ENCODE results near the gene S100A12. TPM values are rescaled to one million over a fixed set of nuclear protein-coding genes. Genes with fewer than 3 reads are reported as not detected.

Gene S100A12
- polyA plus RNA-seq, 1 experiment, result not detected

- CTCF ChIA-PET, result no interaction called here
These were observed 4.2 kb downstream of the S100A12 start for GRCh38 chr1:153371231-153371630.

DNA sequence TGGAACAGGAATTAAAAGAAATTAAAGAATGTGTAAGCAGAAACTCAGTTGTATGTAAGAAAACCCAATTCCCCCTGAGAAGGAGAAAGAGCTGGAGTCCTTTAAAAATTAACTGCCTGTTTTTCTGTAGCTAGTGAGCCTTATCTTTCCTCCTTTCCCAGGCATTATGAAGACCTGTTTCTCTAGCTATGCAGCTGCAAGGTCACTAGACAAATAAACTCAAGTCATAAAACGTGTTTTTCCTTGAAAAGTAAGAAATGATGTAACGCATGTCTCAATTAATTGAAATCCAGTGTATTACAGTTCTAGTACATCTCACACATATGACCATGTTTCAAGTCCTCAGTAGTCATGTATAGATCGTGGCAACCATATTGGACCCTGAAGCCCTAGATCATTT is 5.3 kb downstream of the S100A12 start:
- peaks cover 9% of the 10 kb centered on the region for H3K27me3 ChIP-seq (ENCODE audit: control insufficient read depth, insufficient read depth, low read length)
- no peak for TF ChIP-seq CTCF (IDR thresholded peaks at IDR 0.05; ENCODE audit: insufficient read depth, low read depth, low read length)
- ChIA-PET CTCF (no interaction called here), POLR2A (no interaction called here)
- DNase-seq (ENCODE audit: low read depth), result no peak
- no peak overlapping the region for H3K4me3 ChIP-seq (ENCODE audit: low read depth, low read length)
- H3K36me3 ChIP-seq (ENCODE audit: control insufficient read depth, insufficient read depth, low read length), result no peaks in the 10 kb centered on the region

More at GRCh38 chr1:153371231-153371630, 4.2 kb downstream of the S100A12 start:
- Histone ChIP-seq H3K27me3 (ENCODE audit: control insufficient read depth, insufficient read depth, low read length) (peaks cover 8% of the 10 kb centered on the region), H3K36me3 (ENCODE audit: control insufficient read depth, insufficient read depth, low read length) (no peaks in the 10 kb centered on the region), H3K4me3 (ENCODE audit: low read depth, low read length) (no peak overlapping the region)
- TF ChIP-seq CTCF (IDR thresholded peaks at IDR 0.05; ENCODE audit: insufficient read depth, low read depth, low read length), result no peak
- no peak for DNase-seq (ENCODE audit: low read depth)
- POLR2A ChIA-PET, result no interaction called here

- ChIA-PET CTCF (no interaction called here), POLR2A (no interaction called here)
- H3K27me3 ChIP-seq (ENCODE audit: control insufficient read depth, insufficient read depth, low read length), result peaks cover 3% of the 10 kb centered on the region
- TF ChIP-seq CTCF (IDR thresholded peaks at IDR 0.05; ENCODE audit: insufficient read depth, low read depth, low read length), result no peak
- no peak for DNase-seq (ENCODE audit: low read depth)
- no peak overlapping the region for H3K4me3 ChIP-seq (ENCODE audit: low read depth, low read length)
- no peaks in the 10 kb centered on the region for H3K36me3 ChIP-seq (ENCODE audit: control insufficient read depth, insufficient read depth, low read length)
These were observed 6.9 kb downstream of the S100A12 start for GRCh38 chr1:153368495-153368894.

- no peak overlapping the region for H3K4me3 ChIP-seq (ENCODE audit: low read depth, low read length)
- no peak for DNase-seq (ENCODE audit: low read depth)
- no peaks in the 10 kb centered on the region for H3K36me3 ChIP-seq (ENCODE audit: control insufficient read depth, insufficient read depth, low read length)
- TF ChIP-seq CTCF (IDR thresholded peaks at IDR 0.05; ENCODE audit: insufficient read depth, low read depth, low read length), result no peak
- peaks cover 6% of the 10 kb centered on the region for H3K27me3 ChIP-seq (ENCODE audit: control insufficient read depth, insufficient read depth, low read length)
- POLR2A ChIA-PET, result no interaction called here
- CTCF ChIA-PET, result interaction anchor here (1.7 kb wide), 1 partner anchor 12 kb away, joined by 4 read pairs; no protein-coding TSS in a partner anchor
These were observed 8.3 kb downstream of the S100A12 start for GRCh38 chr1:153367090-153367489.

- no peak for TF ChIP-seq CTCF (IDR thresholded peaks at IDR 0.05; ENCODE audit: insufficient read depth, low read depth, low read length)
- DNase-seq (ENCODE audit: low read depth), result no peak
- CTCF ChIA-PET, result interaction anchor here (1.6 to 1.7 kb wide), 2 partner anchors 11 to 129 kb away, joined by 4 to 5 read pairs; no protein-coding TSS in a partner anchor
- H3K36me3 ChIP-seq (ENCODE audit: control insufficient read depth, insufficient read depth, low read length), result no peaks in the 10 kb centered on the region
- H3K27me3 ChIP-seq (ENCODE audit: control insufficient read depth, insufficient read depth, low read length), result peaks cover 6% of the 10 kb centered on the region
- POLR2A ChIA-PET, result no interaction called here
- H3K4me3 ChIP-seq (ENCODE audit: low read depth, low read length), result no peak overlapping the region
These were observed 9.2 kb downstream of the S100A12 start for GRCh38 chr1:153366261-153366660.
